Endometrial microvascular endothelial cells (primary cell): ENCODE data around the gene SDK2. TPM values are rescaled to one million over a fixed set of nuclear protein-coding genes. Genes with fewer than 3 reads are reported as not detected.
"Not testable (repeated sequence)": the region's sequence is repeated elsewhere in the genome, so short reads cannot be mapped to it uniquely, and the experiment has no call there.

Source experiments
- in situ Hi-C: cut with HindIII; loops from 2 replicates; pipeline ENCODE4 v1.10.0; 2017; ENCODE audit warnings: low sequenced_read_pairs, low pct_unique_long_range_greater_than_20kb; ENCODE audit errors: inconsistent ontology term
- total RNA-seq: library from RNA; depleted of rRNA; stranded (reverse); fragments of >200 nt; gene quantifications from one replicate; pipeline ENCODE4 v1.2.3, GENCODE V29; 2015; ENCODE audit errors: inconsistent ontology term

Gene SDK2
- total RNA-seq, 1 donor from 2014 or later: not detected

GRCh38 chr17:73338050-73338521 is 306.2 kb downstream of the SDK2 start:
- in situ Hi-C loops: no loop called here

- in situ Hi-C loops: no loop called here
These were observed 306.9 kb downstream of the SDK2 start for GRCh38 chr17:73337330-73337710.

GRCh38 chr17:73336408-73337329 is 307.6 kb downstream of the SDK2 start:
- in situ Hi-C loops: no loop called here

GRCh38 chr17:73335591-73336407 is 308.4 kb downstream of the SDK2 start:
- in situ Hi-C loops: no loop called here

- in situ Hi-C loops: no loop called here
These were observed 309.3 kb downstream of the SDK2 start for GRCh38 chr17:73334771-73335513.

- in situ Hi-C loops: not testable (repeated sequence)
These were observed 310.8 kb downstream of the SDK2 start for GRCh38 chr17:73333445-73333844.

- in situ Hi-C loops: no loop called here
These were observed 313.2 kb downstream of the SDK2 start for GRCh38 chr17:73331060-73331459.

- in situ Hi-C loops: no loop called here
These were observed 316.6 kb downstream of the SDK2 start for GRCh38 chr17:73327676-73328075.

GRCh38 chr17:73325527-73325842 is 318.8 kb downstream of the SDK2 start:
- in situ Hi-C loops: no loop called here

GRCh38 chr17:73324711-73325526 is 319.3 kb downstream of the SDK2 start:
- in situ Hi-C loops: no loop called here

- in situ Hi-C loops: no loop called here
These were observed 320.1 kb downstream of the SDK2 start for GRCh38 chr17:73324160-73324475.

- in situ Hi-C loops: no loop called here
These were observed 320.7 kb downstream of the SDK2 start for GRCh38 chr17:73323409-73324159.

- in situ Hi-C loops: no loop called here
These were observed 323.5 kb downstream of the SDK2 start for GRCh38 chr17:73320601-73321264.

GRCh38 chr17:73319766-73320165 is 324.5 kb downstream of the SDK2 start:
- in situ Hi-C loops: no loop called here

- in situ Hi-C loops: no loop called here
These were observed 325.4 kb downstream of the SDK2 start for GRCh38 chr17:73318836-73319235.

- in situ Hi-C loops: no loop called here
These were observed 325.8 kb downstream of the SDK2 start for GRCh38 chr17:73318427-73318813.
